ENCODE measurements around the gene LMF1. TPM values are rescaled to one million over a fixed set of nuclear protein-coding genes. Genes with fewer than 3 reads are reported as not detected.

LMF1 gene
- total RNA-seq, 3 donors from 2014 or later (not counting 1 experiment from before 2014, with no cell fraction given): 28.2 to 42.2 (median 41.2) TPM

DNA sequence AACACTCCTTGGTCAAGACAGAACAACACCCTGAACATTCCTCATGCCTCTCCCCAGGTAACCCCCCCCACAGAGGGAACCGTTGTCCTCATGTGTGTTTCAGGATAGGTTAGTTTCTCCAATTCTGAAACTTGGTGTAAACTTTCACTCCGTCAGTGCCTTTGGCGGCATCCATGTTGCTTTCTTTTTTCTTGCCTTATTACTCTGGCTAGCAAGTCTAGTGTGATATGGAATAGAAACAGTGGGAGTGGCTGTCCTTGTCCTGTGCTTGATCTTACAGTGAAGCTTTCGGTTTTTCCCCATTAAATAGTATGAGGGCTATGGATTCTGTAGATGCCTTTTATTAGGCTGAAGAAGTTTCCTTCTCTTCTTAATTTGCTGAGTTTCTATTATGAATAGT lies 134.6 kb downstream of the LMF1 start:
- Mint-ChIP-seq H3K27ac (no peak overlapping the region), H3K9me3 (peaks cover 3 to 5% of the 10 kb centered on the region in 2 donors), H3K4me1 (no peaks in the 10 kb centered on the region), H3K36me3 (no peaks in the 10 kb centered on the region), H3K4me3 (no peak overlapping the region), H3K27me3 (ENCODE audit: low read depth in 2 of 2) (peaks cover 0 to 4% of the 10 kb centered on the region in 2 donors)
- no peaks in the 10 kb centered on the region for H3K36me3 ChIP-seq (ENCODE audit: control insufficient read depth, insufficient read depth, low read length)
- H3K4me3 ChIP-seq (ENCODE audit: low read length): no peak overlapping the region
- H3K4me1 ChIP-seq (ENCODE audit: control insufficient read depth, insufficient read depth, low read length): no peaks in the 10 kb centered on the region
- no peak for DNase-seq
- intact Hi-C loops (cut with micrococcal nuclease): no loop called here
- H3K27ac ChIP-seq (ENCODE audit: low read length): no peak overlapping the region
- 91% methylated on average over 3 of the region's 4 CpGs for WGBS (ENCODE audit: insufficient coverage)
- ATAC-seq: no peak
- H3K9me3 ChIP-seq (ENCODE audit: control insufficient read depth, insufficient read depth, low read length): peaks cover 17% of the 10 kb centered on the region
- TF ChIP-seq, protein P1, sequence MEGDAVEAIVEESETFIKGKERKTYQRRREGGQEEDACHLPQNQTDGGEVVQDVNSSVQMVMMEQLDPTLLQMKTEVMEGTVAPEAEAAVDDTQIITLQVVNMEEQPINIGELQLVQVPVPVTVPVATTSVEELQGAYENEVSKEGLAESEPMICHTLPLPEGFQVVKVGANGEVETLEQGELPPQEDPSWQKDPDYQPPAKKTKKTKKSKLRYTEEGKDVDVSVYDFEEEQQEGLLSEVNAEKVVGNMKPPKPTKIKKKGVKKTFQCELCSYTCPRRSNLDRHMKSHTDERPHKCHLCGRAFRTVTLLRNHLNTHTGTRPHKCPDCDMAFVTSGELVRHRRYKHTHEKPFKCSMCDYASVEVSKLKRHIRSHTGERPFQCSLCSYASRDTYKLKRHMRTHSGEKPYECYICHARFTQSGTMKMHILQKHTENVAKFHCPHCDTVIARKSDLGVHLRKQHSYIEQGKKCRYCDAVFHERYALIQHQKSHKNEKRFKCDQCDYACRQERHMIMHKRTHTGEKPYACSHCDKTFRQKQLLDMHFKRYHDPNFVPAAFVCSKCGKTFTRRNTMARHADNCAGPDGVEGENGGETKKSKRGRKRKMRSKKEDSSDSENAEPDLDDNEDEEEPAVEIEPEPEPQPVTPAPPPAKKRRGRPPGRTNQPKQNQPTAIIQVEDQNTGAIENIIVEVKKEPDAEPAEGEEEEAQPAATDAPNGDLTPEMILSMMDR (IDR thresholded peaks at IDR 0.05): no peak
- no peaks in the 10 kb centered on the region for H3K27me3 ChIP-seq (ENCODE audit: control insufficient read depth, insufficient read depth, low read length)

DNA sequence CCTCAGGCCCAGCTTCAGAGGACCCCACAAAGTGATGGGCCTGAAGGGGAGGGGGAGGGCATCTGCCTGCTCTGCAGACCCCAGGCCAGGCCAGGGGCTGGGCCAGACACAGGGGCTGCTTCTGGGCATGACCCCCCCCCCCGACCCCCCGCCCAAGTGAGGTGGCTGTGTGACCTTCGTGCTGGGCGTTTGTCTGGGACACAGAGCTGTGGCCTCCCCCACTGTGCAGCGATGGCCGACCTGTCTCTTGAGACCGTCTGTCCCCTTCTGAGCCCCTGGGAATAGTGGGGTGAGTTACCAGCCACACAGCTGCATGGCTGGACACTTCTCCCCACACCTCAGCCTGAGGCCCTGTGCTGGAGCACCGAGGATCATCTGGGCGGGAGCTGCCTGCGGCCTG lies 135.4 kb downstream of the LMF1 start:
- 93% methylated on average over 10 of the region's 10 CpGs for WGBS (ENCODE audit: insufficient coverage)
- intact Hi-C loops (cut with micrococcal nuclease): no loop called here
- H3K9me3 ChIP-seq (ENCODE audit: control insufficient read depth, insufficient read depth, low read length): peaks cover 17% of the 10 kb centered on the region
- Mint-ChIP-seq H3K27me3 (ENCODE audit: low read depth in 2 of 2) (peaks cover 0 to 4% of the 10 kb centered on the region in 2 donors), H3K4me1 (no peaks in the 10 kb centered on the region), H3K36me3 (no peaks in the 10 kb centered on the region), H3K27ac (no peak overlapping the region), H3K4me3 (no peak overlapping the region), H3K9me3 (peaks cover 3 to 5% of the 10 kb centered on the region in 2 donors)
- ATAC-seq (no peak), DNase-seq (no peak)
- no peaks in the 10 kb centered on the region for H3K27me3 ChIP-seq (ENCODE audit: control insufficient read depth, insufficient read depth, low read length)
- H3K36me3 ChIP-seq (ENCODE audit: control insufficient read depth, insufficient read depth, low read length): no peaks in the 10 kb centered on the region
- H3K4me1 ChIP-seq (ENCODE audit: control insufficient read depth, insufficient read depth, low read length): no peaks in the 10 kb centered on the region
- no peak overlapping the region for H3K27ac ChIP-seq (ENCODE audit: low read length)
- no peak overlapping the region for H3K4me3 ChIP-seq (ENCODE audit: low read length)
- TF ChIP-seq, protein P1 (IDR thresholded peaks at IDR 0.05): no peak

DNA sequence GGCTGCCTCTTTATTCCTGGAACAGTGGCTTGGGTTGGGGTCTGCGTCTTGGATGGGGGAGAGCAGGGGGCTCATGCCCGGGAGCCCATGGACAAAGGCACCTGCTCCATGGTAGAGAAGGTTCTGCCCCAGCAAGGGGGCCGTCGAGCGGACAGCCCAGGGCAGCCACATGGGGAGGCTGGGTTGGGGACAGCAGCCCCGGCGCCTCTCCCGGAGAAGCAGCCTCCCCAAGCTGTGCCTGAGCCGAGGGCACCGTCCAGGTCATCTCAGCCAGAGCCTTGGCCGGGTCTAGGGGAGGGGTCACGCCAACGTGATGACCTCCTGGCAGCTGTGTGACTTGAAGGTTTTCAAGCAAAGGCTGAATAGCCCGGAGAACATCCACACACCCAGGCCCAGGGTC lies 137.4 kb downstream of the LMF1 start:
- no peak overlapping the region for H3K27ac Mint-ChIP-seq
- peaks cover 3 to 5% of the 10 kb centered on the region in 2 donors for H3K9me3 Mint-ChIP-seq
- no peak for DNase-seq
- WGBS (ENCODE audit: insufficient coverage): 93% methylated on average over 14 of the region's 14 CpGs
- Histone ChIP-seq H3K27ac (ENCODE audit: low read length) (no peak overlapping the region), H3K9me3 (ENCODE audit: control insufficient read depth, insufficient read depth, low read length) (peaks cover 17% of the 10 kb centered on the region), H3K27me3 (ENCODE audit: control insufficient read depth, insufficient read depth, low read length) (no peaks in the 10 kb centered on the region), H3K36me3 (ENCODE audit: control insufficient read depth, insufficient read depth, low read length) (no peaks in the 10 kb centered on the region), H3K4me3 (ENCODE audit: low read length) (no peak overlapping the region), H3K4me1 (ENCODE audit: control insufficient read depth, insufficient read depth, low read length) (no peaks in the 10 kb centered on the region)
- H3K36me3 Mint-ChIP-seq: no peaks in the 10 kb centered on the region
- TF ChIP-seq, protein P1 (IDR thresholded peaks at IDR 0.05): no peak
- no peaks in the 10 kb centered on the region for H3K4me1 Mint-ChIP-seq
- intact Hi-C loops (cut with micrococcal nuclease): no loop called here
- H3K27me3 Mint-ChIP-seq (ENCODE audit: low read depth in 2 of 2): peaks cover 0 to 9% of the 10 kb centered on the region in 2 donors
- H3K4me3 Mint-ChIP-seq: no peak overlapping the region
- no peak for ATAC-seq

DNA sequence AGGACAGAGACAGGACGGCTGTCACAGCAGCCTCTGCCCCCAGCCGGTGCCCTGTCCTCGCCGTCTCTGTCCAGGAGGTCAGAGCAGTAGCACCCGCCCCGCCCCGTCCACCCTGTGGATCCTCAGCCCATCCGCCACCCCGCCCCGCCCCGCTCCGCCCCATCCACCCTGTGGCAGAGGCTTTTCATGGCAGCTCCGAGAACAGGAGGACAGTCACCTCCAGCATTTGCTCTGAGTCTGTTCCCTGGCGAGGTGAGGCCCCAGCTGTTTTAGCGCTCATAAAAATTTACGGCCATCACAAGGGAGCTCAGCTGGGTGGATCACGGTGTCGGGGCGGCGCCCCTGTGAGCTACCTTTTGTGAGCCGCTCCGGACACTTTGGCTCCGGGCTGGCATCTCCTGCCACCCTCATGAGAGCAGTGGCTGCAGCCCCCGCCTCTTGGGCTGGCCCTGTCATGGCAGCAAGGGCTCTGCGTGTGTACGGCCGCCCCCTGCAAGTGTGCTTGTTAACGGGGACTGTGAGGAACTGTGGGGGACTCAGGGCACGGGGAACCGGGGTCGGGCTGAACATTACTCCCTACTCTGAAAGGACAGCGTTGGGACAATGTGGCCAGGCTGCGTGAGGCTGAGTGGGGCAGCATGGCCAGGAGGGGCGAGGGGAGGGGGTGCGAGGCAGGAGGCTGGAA lies 138.0 kb downstream of the LMF1 start:
- Mint-ChIP-seq H3K27ac (no peak overlapping the region), H3K9me3 (peaks cover 3 to 5% of the 10 kb centered on the region in 2 donors), H3K27me3 (ENCODE audit: low read depth in 2 of 2) (peaks cover 0 to 9% of the 10 kb centered on the region in 2 donors), H3K4me1 (no peaks in the 10 kb centered on the region), H3K36me3 (no peaks in the 10 kb centered on the region), H3K4me3 (no peak overlapping the region)
- TF ChIP-seq, protein P1 (IDR thresholded peaks at IDR 0.05): no peak
- DNase-seq (no peak), ATAC-seq (no peak)
- no peaks in the 10 kb centered on the region for H3K4me1 ChIP-seq (ENCODE audit: control insufficient read depth, insufficient read depth, low read length)
- H3K9me3 ChIP-seq (ENCODE audit: control insufficient read depth, insufficient read depth, low read length): peaks cover 17% of the 10 kb centered on the region
- H3K36me3 ChIP-seq (ENCODE audit: control insufficient read depth, insufficient read depth, low read length): no peaks in the 10 kb centered on the region
- WGBS (ENCODE audit: insufficient coverage): 91% methylated on average over 32 of the region's 35 CpGs
- H3K27me3 ChIP-seq (ENCODE audit: control insufficient read depth, insufficient read depth, low read length): no peaks in the 10 kb centered on the region
- intact Hi-C loops (cut with micrococcal nuclease): no loop called here
- H3K27ac ChIP-seq (ENCODE audit: low read length): no peak overlapping the region
- no peak overlapping the region for H3K4me3 ChIP-seq (ENCODE audit: low read length)

Data from natural killer cell (primary cell).